ENCODE results near the gene ATP5PD. TPM values are rescaled to one million over a fixed set of nuclear protein-coding genes. Genes with fewer than 3 reads are reported as not detected.
"Not testable (repeated sequence)": the region's sequence is repeated elsewhere in the genome, so short reads cannot be mapped to it uniquely, and the experiment has no call there.

ATP5PD gene
- total RNA-seq, 1 donor from 2014 or later, result 212 TPM

DNA sequence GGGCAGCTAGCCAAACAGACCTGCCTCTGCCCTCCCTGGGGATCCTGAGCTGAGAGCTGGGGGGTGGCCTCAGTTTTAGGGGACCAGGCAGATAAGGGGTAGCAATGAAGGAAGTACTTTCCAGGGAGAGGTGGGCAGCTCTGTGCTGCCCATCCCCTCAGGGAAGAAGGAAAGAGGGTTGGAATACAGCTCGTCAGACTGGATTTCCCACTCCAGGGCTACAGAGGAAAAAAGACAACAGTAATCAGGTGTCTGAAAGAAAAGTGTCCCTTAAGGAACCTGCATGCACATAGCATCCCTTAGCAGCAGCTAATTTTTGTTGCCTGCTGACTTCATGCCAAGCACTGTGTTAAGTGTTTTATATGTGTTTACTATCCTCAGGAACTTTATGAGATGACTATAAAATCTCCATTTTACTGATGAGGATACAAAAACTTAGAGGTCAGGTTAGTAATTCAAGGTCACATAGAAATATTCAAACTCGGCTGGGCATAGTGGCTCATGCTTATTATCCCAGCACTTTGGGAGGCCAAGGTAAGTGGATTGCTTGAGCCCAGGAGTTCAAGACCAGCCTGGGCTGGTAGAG, 37.5 kb downstream of the ATP5PD start:
- peaks cover 8% of the 10 kb centered on the region for H3K36me3 Mint-ChIP-seq (ENCODE audit: unreplicated experiment)
- no peaks in the 10 kb centered on the region for H3K27me3 Mint-ChIP-seq (ENCODE audit: unreplicated experiment)
- H3K27ac Mint-ChIP-seq (ENCODE audit: unreplicated experiment), result no peak overlapping the region
- no peaks in the 10 kb centered on the region for H3K9me3 Mint-ChIP-seq (ENCODE audit: unreplicated experiment)
- no peak for TF ChIP-seq CTCF (IDR thresholded peaks at IDR 0.05)
- no peak for DNase-seq (ENCODE audit: extremely low spot score, unreplicated experiment)
- H3K4me3 Mint-ChIP-seq (ENCODE audit: unreplicated experiment), result no peak overlapping the region
- peaks cover 25% of the 10 kb centered on the region for H3K4me1 Mint-ChIP-seq (ENCODE audit: unreplicated experiment)

DNA sequence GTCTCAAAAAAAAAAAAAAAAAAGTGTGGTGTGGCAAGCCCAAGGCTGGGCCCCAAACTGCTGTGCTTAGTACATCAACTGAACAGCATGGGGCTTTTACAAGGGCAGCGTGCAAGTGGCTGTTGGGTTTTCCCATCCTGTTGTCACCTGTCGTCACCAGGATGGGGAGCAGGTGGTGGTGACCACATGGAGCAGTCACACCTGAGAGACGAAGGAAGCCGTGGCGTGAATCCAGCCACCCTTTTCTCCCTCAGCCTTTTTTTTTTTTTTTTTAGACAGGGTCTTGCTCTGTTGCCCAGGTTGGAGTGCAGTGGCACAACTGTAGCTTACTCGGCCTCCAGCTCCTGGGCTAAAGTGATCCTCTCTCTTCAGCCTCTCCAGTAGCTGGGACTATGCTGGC, 38.4 kb downstream of the ATP5PD start:
- TF ChIP-seq CTCF (IDR thresholded peaks at IDR 0.05), result no peak
- H3K4me3 Mint-ChIP-seq (ENCODE audit: unreplicated experiment), result no peak overlapping the region
- peaks cover 19% of the 10 kb centered on the region for H3K4me1 Mint-ChIP-seq (ENCODE audit: unreplicated experiment)
- H3K9me3 Mint-ChIP-seq (ENCODE audit: unreplicated experiment), result no peaks in the 10 kb centered on the region
- no peak overlapping the region for H3K27ac Mint-ChIP-seq (ENCODE audit: unreplicated experiment)
- H3K27me3 Mint-ChIP-seq (ENCODE audit: unreplicated experiment), result no peaks in the 10 kb centered on the region
- H3K36me3 Mint-ChIP-seq (ENCODE audit: unreplicated experiment), result peaks cover 8% of the 10 kb centered on the region
- DNase-seq (ENCODE audit: extremely low spot score, unreplicated experiment), result no peak

GRCh38 chr17:75006653-75007052, 40.1 kb downstream of the ATP5PD start:
- no peaks in the 10 kb centered on the region for H3K27me3 Mint-ChIP-seq (ENCODE audit: unreplicated experiment)
- no peak overlapping the region for H3K4me3 Mint-ChIP-seq (ENCODE audit: unreplicated experiment)
- peaks cover 7% of the 10 kb centered on the region for H3K4me1 Mint-ChIP-seq (ENCODE audit: unreplicated experiment)
- H3K9me3 Mint-ChIP-seq (ENCODE audit: unreplicated experiment), result no peaks in the 10 kb centered on the region
- no peak for DNase-seq (ENCODE audit: extremely low spot score, unreplicated experiment)
- H3K27ac Mint-ChIP-seq (ENCODE audit: unreplicated experiment), result no peak overlapping the region
- no peak for TF ChIP-seq CTCF (IDR thresholded peaks at IDR 0.05)
- peaks cover 12% of the 10 kb centered on the region for H3K36me3 Mint-ChIP-seq (ENCODE audit: unreplicated experiment)

DNA sequence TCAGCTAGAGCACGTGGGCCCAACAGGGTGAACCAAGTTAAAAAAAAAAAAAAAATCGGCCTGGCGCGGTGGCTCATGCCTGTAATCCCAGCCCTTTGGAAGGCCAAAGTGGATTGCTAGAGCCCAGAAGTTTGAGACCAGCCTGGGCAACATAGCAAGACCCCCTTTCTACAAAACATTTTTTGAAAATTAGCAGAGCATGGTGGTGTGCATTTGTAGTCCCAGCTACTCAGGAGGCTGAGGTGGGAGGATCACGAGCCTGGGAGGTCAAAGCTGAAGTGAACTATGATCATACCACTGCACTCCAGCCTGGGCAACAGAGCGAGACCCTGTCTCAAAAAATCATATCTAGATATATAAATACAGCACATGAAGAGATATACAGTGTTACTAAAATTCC, 40.7 kb downstream of the ATP5PD start:
- H3K9me3 Mint-ChIP-seq (ENCODE audit: unreplicated experiment); H3K27me3 Mint-ChIP-seq (ENCODE audit: unreplicated experiment); H3K27ac Mint-ChIP-seq (ENCODE audit: unreplicated experiment); H3K4me3 Mint-ChIP-seq (ENCODE audit: unreplicated experiment); DNase-seq (ENCODE audit: extremely low spot score, unreplicated experiment); H3K4me1 Mint-ChIP-seq (ENCODE audit: unreplicated experiment): not testable (repeated sequence)
- H3K36me3 Mint-ChIP-seq (ENCODE audit: unreplicated experiment), result peaks cover 12% of the 10 kb centered on the region

- Mint-ChIP-seq H3K27me3 (ENCODE audit: unreplicated experiment) (no peaks in the 10 kb centered on the region), H3K4me1 (ENCODE audit: unreplicated experiment) (no peaks in the 10 kb centered on the region), H3K9me3 (ENCODE audit: unreplicated experiment) (no peaks in the 10 kb centered on the region), H3K36me3 (ENCODE audit: unreplicated experiment) (peaks cover 12% of the 10 kb centered on the region), H3K27ac (ENCODE audit: unreplicated experiment) (no peak overlapping the region), H3K4me3 (ENCODE audit: unreplicated experiment) (no peak overlapping the region)
- DNase-seq (ENCODE audit: extremely low spot score, unreplicated experiment), result no peak
- TF ChIP-seq CTCF (IDR thresholded peaks at IDR 0.05), result no peak
Observed at GRCh38 chr17:75005291-75005690, 41.5 kb downstream of the ATP5PD start.

- Mint-ChIP-seq H3K27ac (ENCODE audit: unreplicated experiment) (no peak overlapping the region), H3K4me3 (ENCODE audit: unreplicated experiment) (no peak overlapping the region), H3K4me1 (ENCODE audit: unreplicated experiment) (no peaks in the 10 kb centered on the region), H3K36me3 (ENCODE audit: unreplicated experiment) (peaks cover 12% of the 10 kb centered on the region), H3K27me3 (ENCODE audit: unreplicated experiment) (no peaks in the 10 kb centered on the region), H3K9me3 (ENCODE audit: unreplicated experiment) (no peaks in the 10 kb centered on the region)
- DNase-seq (ENCODE audit: extremely low spot score, unreplicated experiment), result no peak
- TF ChIP-seq CTCF (IDR thresholded peaks at IDR 0.05), result no peak
Observed at GRCh38 chr17:75004371-75004770, 42.4 kb downstream of the ATP5PD start.
